ENCODE results near the gene PXMP4. TPM values are rescaled to one million over a fixed set of nuclear protein-coding genes. Genes with fewer than 3 reads are reported as not detected.

PXMP4 gene
- total and polyA plus RNA-seq, 5 donors = 4.2 to 12.9 (median 10.2) TPM

Other genes with a start within 250 kb of the PXMP4 start
- 10 to 100 TPM; 11.9 to 13.9 (median 12.8) TPM for gene CBFA2T2, start 230.2 kb downstream of the PXMP4 start, total RNA-seq
- 5.6 TPM for gene CBFA2T2, start 230.2 kb downstream of the PXMP4 start, polyA plus RNA-seq
- gene C20orf144, start 58.0 kb downstream of the PXMP4 start, total RNA-seq = not detected
- gene C20orf144, start 58.0 kb downstream of the PXMP4 start, polyA plus RNA-seq = 0.05 TPM
- gene ACTL10, start 53.4 kb downstream of the PXMP4 start, total RNA-seq = under 1 TPM; 0.29 to 0.71 (median 0.32) TPM
- 0.27 TPM for gene ACTL10, start 53.4 kb downstream of the PXMP4 start, polyA plus RNA-seq
- gene NECAB3, start 45.9 kb downstream of the PXMP4 start, total RNA-seq = 10 to 100 TPM; 55.4 to 61.3 (median 57.0) TPM
- 57.4 TPM for gene NECAB3, start 45.9 kb downstream of the PXMP4 start, polyA plus RNA-seq
- gene E2F1, start 33.9 kb downstream of the PXMP4 start, total RNA-seq = 1 to 10 TPM in 2 of 4 donors, under 1 TPM in 2; 0.45 to 2.2 (median 1.0) TPM
- 0.52 TPM for gene E2F1, start 33.9 kb downstream of the PXMP4 start, polyA plus RNA-seq
- gene ZNF341, start 11.7 kb upstream of the PXMP4 start, total RNA-seq = 1 to 10 TPM; 1.5 to 2.2 (median 1.8) TPM
- gene ZNF341, start 11.7 kb upstream of the PXMP4 start, polyA plus RNA-seq = 2.0 TPM
- gene CHMP4B, start 91.0 kb upstream of the PXMP4 start, total RNA-seq = 100 to 1,000 TPM in 1 of 4 donors, 10 to 100 TPM in 3; 88.3 to 117 (median 90.2) TPM
- gene CHMP4B, start 91.0 kb upstream of the PXMP4 start, polyA plus RNA-seq = 126 TPM

All from right cardiac atrium (tissue), 5 donors.